GM10248 (cell line): ENCODE results near the gene KRTAP5-1.

ENCODE experiments used
- CTCF ChIA-PET: fragments of 300-600 bp; sonication (Branson Sonifier 250); formaldehyde crosslinking; extraction: SDS; loops from one replicate; lab custom pipeline; 2021; ENCODE audit warnings: antibody characterized with exemption; lab: Yijun Ruan, JAX
- POLR2A ChIA-PET: fragments of 350-650 bp; sonication (Branson Sonifier 250); formaldehyde crosslinking; extraction: SDS; loops from one replicate; lab custom pipeline; 2020; ENCODE audit warnings: antibody characterized with exemption; lab: Yijun Ruan, JAX
- DNase-seq: peaks from one replicate; pipeline ENCODE4 v3.0.0; 2012; ENCODE audit errors: extremely low spot score
- TF ChIP-seq, protein P1 (sequence below): IDR thresholded peaks from 2 replicates; pipeline ENCODE4 v1.5.1; 2012; ENCODE audit warnings: mild to moderate bottlenecking, low read depth; ENCODE audit errors: extremely low read depth, missing control alignments, control extremely low read depth

Gene KRTAP5-1

DNA sequence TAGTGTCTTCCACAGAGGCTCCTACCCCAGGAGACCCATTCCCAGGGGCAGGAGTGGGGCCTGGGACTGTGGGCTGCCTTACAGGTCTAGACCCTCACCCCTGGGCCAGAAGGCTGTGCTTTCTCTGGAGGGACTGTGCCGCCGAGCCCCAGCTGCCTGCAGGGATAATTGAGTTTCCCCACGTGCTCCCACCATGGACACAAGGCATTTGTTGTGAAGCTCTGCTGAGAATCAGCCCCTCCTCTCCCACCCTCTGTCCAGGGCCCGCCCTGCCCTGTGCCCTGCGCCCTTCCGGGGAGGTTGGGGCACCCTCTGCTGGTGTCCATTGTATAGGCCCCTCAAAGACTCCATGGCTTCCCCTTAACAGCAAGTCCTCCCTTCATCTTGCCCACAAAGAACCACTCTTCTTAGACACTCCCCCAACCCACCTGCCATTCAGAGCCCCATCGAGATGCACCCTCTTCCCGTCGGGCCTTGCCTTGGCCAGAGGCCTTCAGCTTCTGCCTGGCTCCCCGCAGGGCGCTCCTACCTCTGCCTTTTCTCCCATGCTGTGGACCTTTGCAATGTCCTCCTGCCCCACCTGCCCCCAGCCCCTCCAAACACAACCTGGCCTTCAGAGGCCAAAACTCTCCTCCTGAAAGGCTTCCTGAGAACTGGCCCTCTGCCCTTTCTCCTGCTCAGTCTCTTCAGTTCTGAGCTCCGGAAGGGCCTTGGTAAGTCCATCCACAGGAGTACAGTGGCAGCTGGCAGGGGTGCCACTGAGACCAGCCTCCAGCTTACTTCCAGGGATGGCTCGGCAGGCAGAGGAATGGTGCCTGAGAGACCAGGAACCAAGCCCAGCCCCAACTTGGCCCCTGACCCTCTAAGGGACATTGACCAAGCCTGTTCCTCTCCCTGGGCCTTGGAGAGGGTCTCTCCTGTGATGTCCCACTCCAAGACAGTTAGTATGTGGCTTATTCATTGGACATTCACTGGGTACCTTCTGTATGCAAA lies 35.4 kb downstream of the KRTAP5-1 start:
- DNase-seq, result no peak
- ChIA-PET POLR2A (no interaction called here), CTCF (interaction anchor here (0.9 to 2.5 kb wide), 3 partner anchors 25 to 49 kb away, joined by 3 to 13 read pairs (median 3); partner anchors contain the start of gene KRTAP5-2)
- TF ChIP-seq, protein P1, sequence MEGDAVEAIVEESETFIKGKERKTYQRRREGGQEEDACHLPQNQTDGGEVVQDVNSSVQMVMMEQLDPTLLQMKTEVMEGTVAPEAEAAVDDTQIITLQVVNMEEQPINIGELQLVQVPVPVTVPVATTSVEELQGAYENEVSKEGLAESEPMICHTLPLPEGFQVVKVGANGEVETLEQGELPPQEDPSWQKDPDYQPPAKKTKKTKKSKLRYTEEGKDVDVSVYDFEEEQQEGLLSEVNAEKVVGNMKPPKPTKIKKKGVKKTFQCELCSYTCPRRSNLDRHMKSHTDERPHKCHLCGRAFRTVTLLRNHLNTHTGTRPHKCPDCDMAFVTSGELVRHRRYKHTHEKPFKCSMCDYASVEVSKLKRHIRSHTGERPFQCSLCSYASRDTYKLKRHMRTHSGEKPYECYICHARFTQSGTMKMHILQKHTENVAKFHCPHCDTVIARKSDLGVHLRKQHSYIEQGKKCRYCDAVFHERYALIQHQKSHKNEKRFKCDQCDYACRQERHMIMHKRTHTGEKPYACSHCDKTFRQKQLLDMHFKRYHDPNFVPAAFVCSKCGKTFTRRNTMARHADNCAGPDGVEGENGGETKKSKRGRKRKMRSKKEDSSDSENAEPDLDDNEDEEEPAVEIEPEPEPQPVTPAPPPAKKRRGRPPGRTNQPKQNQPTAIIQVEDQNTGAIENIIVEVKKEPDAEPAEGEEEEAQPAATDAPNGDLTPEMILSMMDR, result peak; percentile 28

DNA sequence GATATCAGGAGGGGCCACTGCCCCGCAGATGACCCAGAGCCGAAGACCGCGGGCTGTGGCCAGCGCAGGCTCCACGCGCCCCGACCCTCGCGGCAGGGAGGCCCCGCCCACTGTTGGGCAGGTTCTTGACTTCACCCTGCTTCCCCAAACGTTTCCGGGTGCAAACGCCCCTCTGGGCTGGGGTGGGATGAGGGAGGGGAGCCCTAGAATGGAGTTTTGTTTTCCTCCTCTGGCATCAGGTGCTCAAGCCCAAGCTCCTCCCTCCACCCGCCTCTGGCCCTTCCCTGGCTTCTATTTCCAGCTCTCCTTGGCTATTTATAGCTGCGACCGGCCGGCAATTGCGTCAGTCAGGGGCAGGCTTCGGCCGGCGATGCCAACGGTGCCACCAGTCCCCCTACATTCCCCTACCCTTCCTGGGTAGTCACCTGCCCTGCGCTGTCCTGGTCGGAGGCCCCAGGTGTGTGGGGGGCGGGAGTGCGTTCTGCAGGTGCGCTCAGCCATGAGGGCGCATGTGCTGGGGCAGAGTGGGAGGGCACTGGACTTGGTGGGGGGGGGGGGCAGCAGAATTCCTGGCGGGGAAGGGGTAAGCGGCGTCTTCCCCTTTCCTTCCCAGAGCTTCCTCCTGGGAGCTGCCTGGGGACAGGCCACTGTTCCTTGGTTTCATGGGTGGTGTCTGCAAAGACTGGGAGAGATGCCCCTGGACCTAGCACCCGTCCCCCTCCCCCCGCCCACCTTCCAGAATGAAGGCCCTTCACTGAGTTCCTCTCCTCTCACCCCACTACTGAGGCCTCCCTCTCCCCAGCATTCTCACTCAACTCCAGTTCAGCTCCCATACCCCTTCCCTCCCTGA lies 36.6 kb downstream of the KRTAP5-1 start:
- ChIA-PET CTCF (interaction anchor here (0.9 to 2.5 kb wide), 2 partner anchors 26 to 33 kb away, joined by 3 to 13 read pairs; no protein-coding TSS in a partner anchor), POLR2A (no interaction called here)
- TF ChIP-seq, protein P1, result no peak
- DNase-seq, result no peak

DNA sequence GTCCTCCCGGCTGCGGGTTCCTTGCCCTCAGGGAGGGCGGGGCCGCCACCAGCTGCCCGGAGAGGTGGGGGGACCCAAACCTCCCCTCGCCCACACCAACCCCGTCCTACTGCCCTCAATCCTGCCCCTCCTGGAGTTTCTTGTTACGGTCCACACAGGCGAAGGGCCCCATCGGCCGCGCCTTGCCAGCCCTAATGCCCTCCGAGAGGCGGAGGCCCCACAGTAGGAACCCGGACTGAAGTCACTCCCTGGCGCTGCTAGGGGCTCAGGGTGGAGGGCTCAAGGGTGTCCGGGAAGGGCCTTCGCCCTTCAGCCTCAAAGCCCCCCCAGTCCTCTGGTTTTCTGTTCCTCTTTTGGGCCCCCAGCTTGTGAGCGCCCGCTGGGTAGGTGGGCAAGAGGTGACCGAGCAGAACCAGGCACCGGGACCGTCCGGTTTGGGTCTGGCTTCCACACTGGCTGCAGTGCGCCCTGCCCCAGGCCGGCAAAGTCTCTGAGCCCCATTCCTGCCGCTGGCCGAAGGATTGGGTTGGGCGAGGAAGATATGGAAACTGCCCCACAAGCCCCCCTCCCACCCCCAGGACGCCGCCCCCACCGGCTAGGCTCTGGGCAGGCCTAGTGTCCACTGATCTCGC lies 37.5 kb downstream of the KRTAP5-1 start:
- no peak for DNase-seq
- POLR2A ChIA-PET, result no interaction called here
- TF ChIP-seq, protein P1, result no peak
- CTCF ChIA-PET, result interaction anchor here (1.0 to 4.1 kb wide), 6 partner anchors 8 to 81 kb away, joined by 3 to 38 read pairs (median 10); partner anchors contain the start of gene KRTAP5-5

DNA sequence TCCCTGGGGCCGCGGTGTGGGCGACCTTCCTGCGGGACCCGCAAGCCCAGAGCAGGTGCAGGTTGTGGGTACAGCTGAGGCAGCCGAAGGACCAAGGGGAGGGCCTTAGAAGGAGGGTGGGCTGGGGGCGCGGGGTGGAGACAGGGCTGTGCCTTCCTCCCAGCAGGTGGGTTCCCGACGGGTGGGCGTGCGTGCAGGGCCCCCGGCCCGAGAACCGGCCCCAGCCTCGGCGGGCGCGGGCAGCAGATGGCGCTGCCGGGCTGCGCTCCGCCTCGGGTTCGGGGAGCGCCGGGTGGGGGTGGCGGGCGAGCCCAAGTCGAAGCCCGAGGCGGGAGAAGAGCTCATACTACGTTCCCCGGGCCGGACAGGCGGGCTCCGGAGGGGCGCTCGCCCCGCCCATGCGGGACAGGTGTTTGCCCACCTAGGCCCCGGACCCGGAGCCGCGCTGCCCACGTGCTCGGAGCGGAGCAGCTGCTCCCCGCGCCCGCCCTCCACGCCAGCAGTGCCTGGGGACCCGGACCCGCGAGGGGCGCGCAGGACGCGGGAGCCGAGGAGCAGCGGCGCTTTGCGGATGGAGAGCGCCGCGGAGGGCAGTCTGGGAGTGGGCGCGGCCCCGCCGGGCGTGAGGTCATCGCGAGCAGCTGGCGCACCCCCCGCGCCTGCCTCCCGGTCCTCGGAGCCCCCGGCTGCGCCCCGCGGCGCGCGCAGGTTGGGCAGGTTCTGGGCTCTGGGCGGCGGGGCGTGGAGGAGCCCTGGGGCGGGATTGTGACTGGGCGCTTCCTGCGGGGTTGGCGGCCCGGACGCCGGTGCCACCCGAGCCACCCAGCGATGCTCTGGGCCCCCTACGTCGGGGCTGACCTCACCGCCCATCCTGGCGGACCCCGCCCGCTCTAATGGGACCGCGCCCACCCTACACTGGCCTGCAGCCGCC lies 38.3 kb downstream of the KRTAP5-1 start:
- ChIA-PET POLR2A (no interaction called here), CTCF (interaction anchor here (0.6 to 4.1 kb wide), 14 partner anchors 8 to 286 kb away, joined by 3 to 38 read pairs (median 3); partner anchors contain the start of gene KRTAP5-5)
- DNase-seq, result peak; percentile 77
- TF ChIP-seq, protein P1, result peak; percentile 66

DNA sequence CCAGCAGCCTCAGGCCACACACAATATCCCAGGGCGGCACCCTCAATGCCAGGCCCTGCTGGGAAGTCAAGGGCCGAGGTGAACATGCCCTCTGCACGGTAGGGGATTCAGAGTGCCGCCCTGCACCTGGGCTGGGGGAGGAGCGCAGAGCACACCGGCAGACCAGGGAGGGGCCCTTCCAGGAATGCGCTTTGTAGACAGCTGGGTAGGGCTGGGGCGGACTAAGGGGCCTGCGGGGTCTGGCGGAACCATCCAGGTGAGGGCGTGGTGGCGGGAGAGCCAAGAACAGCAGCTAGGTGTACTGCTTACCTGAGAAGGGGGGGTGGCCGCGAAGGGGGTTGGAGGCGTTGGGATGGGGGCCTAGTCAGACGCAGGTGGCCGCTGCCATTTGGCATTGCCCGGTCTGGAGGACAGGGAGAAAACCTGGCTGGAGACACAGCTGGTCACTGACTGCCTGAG lies 39.0 kb downstream of the KRTAP5-1 start:
- ChIA-PET POLR2A (no interaction called here), CTCF (interaction anchor here (0.7 to 4.1 kb wide), 6 partner anchors 19 to 47 kb away, joined by 3 to 38 read pairs (median 6); no protein-coding TSS in a partner anchor)
- no peak for DNase-seq
- TF ChIP-seq, protein P1, result no peak
